Measurements from ENCODE around the gene MED29. TPM values are rescaled to one million over a fixed set of nuclear protein-coding genes. Genes with fewer than 3 reads are reported as not detected.
A peak's percentile ranks its signal among the peaks of the same experiment; 100 is the strongest.

MED29 gene
- total RNA-seq, 1 experiment from 2014 or later = 42.9 TPM

GRCh38 chr19:39445196-39446111 lies 54.3 kb downstream of the MED29 start, which contains the start of gene SUPT5H (continued):
- TF ChIP-seq, protein P1, sequence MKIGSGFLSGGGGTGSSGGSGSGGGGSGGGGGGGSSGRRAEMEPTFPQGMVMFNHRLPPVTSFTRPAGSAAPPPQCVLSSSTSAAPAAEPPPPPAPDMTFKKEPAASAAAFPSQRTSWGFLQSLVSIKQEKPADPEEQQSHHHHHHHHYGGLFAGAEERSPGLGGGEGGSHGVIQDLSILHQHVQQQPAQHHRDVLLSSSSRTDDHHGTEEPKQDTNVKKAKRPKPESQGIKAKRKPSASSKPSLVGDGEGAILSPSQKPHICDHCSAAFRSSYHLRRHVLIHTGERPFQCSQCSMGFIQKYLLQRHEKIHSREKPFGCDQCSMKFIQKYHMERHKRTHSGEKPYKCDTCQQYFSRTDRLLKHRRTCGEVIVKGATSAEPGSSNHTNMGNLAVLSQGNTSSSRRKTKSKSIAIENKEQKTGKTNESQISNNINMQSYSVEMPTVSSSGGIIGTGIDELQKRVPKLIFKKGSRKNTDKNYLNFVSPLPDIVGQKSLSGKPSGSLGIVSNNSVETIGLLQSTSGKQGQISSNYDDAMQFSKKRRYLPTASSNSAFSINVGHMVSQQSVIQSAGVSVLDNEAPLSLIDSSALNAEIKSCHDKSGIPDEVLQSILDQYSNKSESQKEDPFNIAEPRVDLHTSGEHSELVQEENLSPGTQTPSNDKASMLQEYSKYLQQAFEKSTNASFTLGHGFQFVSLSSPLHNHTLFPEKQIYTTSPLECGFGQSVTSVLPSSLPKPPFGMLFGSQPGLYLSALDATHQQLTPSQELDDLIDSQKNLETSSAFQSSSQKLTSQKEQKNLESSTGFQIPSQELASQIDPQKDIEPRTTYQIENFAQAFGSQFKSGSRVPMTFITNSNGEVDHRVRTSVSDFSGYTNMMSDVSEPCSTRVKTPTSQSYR (CRISPR knock-in tag; IDR thresholded peaks at IDR 0.05) = 0 out of 2 replicates have a peak, but pooled peaks have one; percentile 44
- TF ChIP-seq PRDM15 (CRISPR knock-in tag; IDR thresholded peaks at IDR 0.05) (no peak), RORB (CRISPR knock-in tag; IDR thresholded peaks at IDR 0.05) (no peak), NFE2L1 (CRISPR knock-in tag; IDR thresholded peaks at IDR 0.05) (no peak), E2F1 (CRISPR knock-in tag; IDR thresholded peaks at IDR 0.05) (peak; percentile 82; the same call in 1 of the 2 replicates), CREM (CRISPR knock-in tag; IDR thresholded peaks at IDR 0.05) (peak; percentile 90), ZSCAN18 (CRISPR knock-in tag; IDR thresholded peaks at IDR 0.05) (no peak), MYBL2 (CRISPR knock-in tag; IDR thresholded peaks at IDR 0.05) (peak; percentile 77; the same call in 1 of the 2 replicates), NFYB (CRISPR knock-in tag; conservative IDR thresholded peaks at IDR 0.05; ENCODE audit: low read depth) (no peak), SOX15 (CRISPR knock-in tag; IDR thresholded peaks at IDR 0.05) (no peak), OVOL2 (CRISPR knock-in tag; IDR thresholded peaks at IDR 0.05; ENCODE audit: borderline replicate concordance) (no peak), E2F4 (CRISPR knock-in tag; IDR thresholded peaks at IDR 0.05; ENCODE audit: borderline replicate concordance, low read depth) (no peak), FOXP4 (CRISPR knock-in tag; IDR thresholded peaks at IDR 0.05) (peak; percentile 91), ZNF396 (CRISPR knock-in tag; IDR thresholded peaks at IDR 0.05; ENCODE audit: borderline replicate concordance) (no peak), SMAD4 (CRISPR knock-in tag; IDR thresholded peaks at IDR 0.05) (no peak), TP53 (CRISPR knock-in tag; IDR thresholded peaks at IDR 0.05) (0 out of 2 replicates have a peak, but pooled peaks have one; percentile 62)
- TF ChIP-seq, protein P2, sequence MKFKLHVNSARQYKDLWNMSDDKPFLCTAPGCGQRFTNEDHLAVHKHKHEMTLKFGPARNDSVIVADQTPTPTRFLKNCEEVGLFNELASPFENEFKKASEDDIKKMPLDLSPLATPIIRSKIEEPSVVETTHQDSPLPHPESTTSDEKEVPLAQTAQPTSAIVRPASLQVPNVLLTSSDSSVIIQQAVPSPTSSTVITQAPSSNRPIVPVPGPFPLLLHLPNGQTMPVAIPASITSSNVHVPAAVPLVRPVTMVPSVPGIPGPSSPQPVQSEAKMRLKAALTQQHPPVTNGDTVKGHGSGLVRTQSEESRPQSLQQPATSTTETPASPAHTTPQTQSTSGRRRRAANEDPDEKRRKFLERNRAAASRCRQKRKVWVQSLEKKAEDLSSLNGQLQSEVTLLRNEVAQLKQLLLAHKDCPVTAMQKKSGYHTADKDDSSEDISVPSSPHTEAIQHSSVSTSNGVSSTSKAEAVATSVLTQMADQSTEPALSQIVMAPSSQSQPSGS (CRISPR knock-in tag; IDR thresholded peaks at IDR 0.05; ENCODE audit: borderline replicate concordance, low read depth) = no peak
- TF ChIP-seq, protein P3, sequence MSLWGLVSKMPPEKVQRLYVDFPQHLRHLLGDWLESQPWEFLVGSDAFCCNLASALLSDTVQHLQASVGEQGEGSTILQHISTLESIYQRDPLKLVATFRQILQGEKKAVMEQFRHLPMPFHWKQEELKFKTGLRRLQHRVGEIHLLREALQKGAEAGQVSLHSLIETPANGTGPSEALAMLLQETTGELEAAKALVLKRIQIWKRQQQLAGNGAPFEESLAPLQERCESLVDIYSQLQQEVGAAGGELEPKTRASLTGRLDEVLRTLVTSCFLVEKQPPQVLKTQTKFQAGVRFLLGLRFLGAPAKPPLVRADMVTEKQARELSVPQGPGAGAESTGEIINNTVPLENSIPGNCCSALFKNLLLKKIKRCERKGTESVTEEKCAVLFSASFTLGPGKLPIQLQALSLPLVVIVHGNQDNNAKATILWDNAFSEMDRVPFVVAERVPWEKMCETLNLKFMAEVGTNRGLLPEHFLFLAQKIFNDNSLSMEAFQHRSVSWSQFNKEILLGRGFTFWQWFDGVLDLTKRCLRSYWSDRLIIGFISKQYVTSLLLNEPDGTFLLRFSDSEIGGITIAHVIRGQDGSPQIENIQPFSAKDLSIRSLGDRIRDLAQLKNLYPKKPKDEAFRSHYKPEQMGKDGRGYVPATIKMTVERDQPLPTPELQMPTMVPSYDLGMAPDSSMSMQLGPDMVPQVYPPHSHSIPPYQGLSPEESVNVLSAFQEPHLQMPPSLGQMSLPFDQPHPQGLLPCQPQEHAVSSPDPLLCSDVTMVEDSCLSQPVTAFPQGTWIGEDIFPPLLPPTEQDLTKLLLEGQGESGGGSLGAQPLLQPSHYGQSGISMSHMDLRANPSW (CRISPR knock-in tag; conservative IDR thresholded peaks at IDR 0.05; ENCODE audit: low read depth) = no peak

Measured in WTC11 (cell line).